K562 treated with DMSO at 1 percent for 48 hours (cell line): ENCODE data around the gene PAF1. TPM values are rescaled to one million over a fixed set of nuclear protein-coding genes. Genes with fewer than 3 reads are reported as not detected.

Experiments
- total RNA-seq: library from RNA; unstranded; fragments of 300-600 nt; gene quantifications from 2 replicates; pipeline ENCODE4 v1.2.3, GENCODE V29; 2022; ENCODE audit warnings: low replicate concordance; ENCODE audit errors: extremely low read depth

Gene PAF1
- not detected in 2 replicates for total RNA-seq

GRCh38 chr19:39390751-39391437 lies at the start of gene PAF1, which contains the start of gene MED29:
TSS of gene PAF1 (minus strand) at chr19:39391106. CDS start at chr19:39390864, 242 bp downstream.
TSS of gene MED29 (plus strand) at chr19:39391378. CDS start at chr19:39391423, 45 bp downstream.

GRCh38 chr19:39435499-39436349 lies 44.8 kb upstream of the PAF1 start, which contains the start of gene RPS16:
TSS of gene RPS16 (minus strand) at chr19:39435949. CDS start at chr19:39435895, 54 bp downstream.

GRCh38 chr19:39412100-39412866 lies 21.4 kb upstream of the PAF1 start, which contains the start of gene PLEKHG2:
TSS of gene PLEKHG2 (plus strand) at chr19:39412669. CDS start at chr19:39414087, 1,418 bp downstream.

GRCh38 chr19:39406656-39407409 lies 15.9 kb upstream of the PAF1 start, which contains the start of gene ZFP36:
TSS of gene ZFP36 (plus strand) at chr19:39406847. CDS start at chr19:39406905, 58 bp downstream.

GRCh38 chr19:39341719-39342604 lies 48.9 kb downstream of the PAF1 start, which contains the start of gene SAMD4B:
TSS of gene SAMD4B (plus strand) at chr19:39342421. CDS start at chr19:39356894, 14,473 bp downstream.

Other genes with a start within 250 kb of the PAF1 start
- gene NCCRP1, start 194.1 kb downstream of the PAF1 start, total RNA-seq, result not detected in 2 replicates
- gene SYCN, start 186.8 kb downstream of the PAF1 start, total RNA-seq, result not detected in 2 replicates
- not detected in 2 replicates for gene IFNL3, start 146.1 kb downstream of the PAF1 start, total RNA-seq
- gene IFNL4, start 142.2 kb downstream of the PAF1 start, total RNA-seq, result not detected in 2 replicates
- gene IFNL2, start 122.7 kb downstream of the PAF1 start, total RNA-seq, result not detected in 2 replicates
- gene IFNL1, start 94.7 kb downstream of the PAF1 start, total RNA-seq, result not detected in 2 replicates
- gene LRFN1, start 70.2 kb downstream of the PAF1 start, total RNA-seq, result not detected in 2 replicates
- not detected in 2 replicates for gene GMFG, start 55.1 kb downstream of the PAF1 start, total RNA-seq
- not detected in 2 replicates for gene SAMD4B, start 48.7 kb downstream of the PAF1 start, total RNA-seq
- not detected in 2 replicates for gene MED29, start 272 bp upstream of the PAF1 start, total RNA-seq
- gene ZFP36, start 15.7 kb upstream of the PAF1 start, total RNA-seq, result not detected in 2 replicates
- gene PLEKHG2, start 21.6 kb upstream of the PAF1 start, total RNA-seq, result not detected in 2 replicates
- gene RPS16, start 44.8 kb upstream of the PAF1 start, total RNA-seq, result 3,626 and 6,643 TPM in 2 replicates
- 132 TPM in 1 of 2 replicates, not detected in the other for gene SUPT5H, start 54.5 kb upstream of the PAF1 start, total RNA-seq
- gene TIMM50, start 89.7 kb upstream of the PAF1 start, total RNA-seq, result 5,575 TPM in 1 of 2 replicates, not detected in the other
- gene DLL3, start 107.8 kb upstream of the PAF1 start, total RNA-seq, result not detected in 2 replicates
- gene SELENOV, start 124.0 kb upstream of the PAF1 start, total RNA-seq, result not detected in 2 replicates
- not detected in 2 replicates for gene EID2B, start 141.7 kb upstream of the PAF1 start, total RNA-seq
- not detected in 2 replicates for gene EID2, start 149.1 kb upstream of the PAF1 start, total RNA-seq
- not detected in 2 replicates for gene LGALS13, start 211.4 kb upstream of the PAF1 start, total RNA-seq